Left colon (tissue), 2 donors: ENCODE data around the gene AVP. TPM values are rescaled to one million over a fixed set of nuclear protein-coding genes. Genes with fewer than 3 reads are reported as not detected.

Source experiments
- ATAC-seq: fragments of 200-7000 bp; cut with Tn5 transposase; one replicate; pipeline ENCODE4 v1.9.1; 2020; ENCODE audit warnings: mild to moderate bottlenecking, moderate library complexity
- DNase-seq, 2 donors: peaks; one replicate each; pipeline ENCODE4 v3.0.0-alpha.2; 2020
- intact Hi-C, 2 donors: fragments of 100-400 bp; cut with DNase I in 1 of 2; cut with micrococcal nuclease in 1 of 2; formaldehyde crosslinking; loops; one replicate each; pipeline versions ENCODE4 v1.11.2 to v1.14.0; 2022; cut with DNase I, micrococcal nuclease
- total RNA-seq, 2 donors: library from RNA; stranded (reverse); fragmentation: NEBNext Ultra II Directional; extraction: Animal tissue kit (Norgen Biotek cat#: 25700); gene quantifications; one replicate each; pipeline ENCODE4 v1.2.1, GENCODE V29; 2021
- donor health status: DM: no; HTN: no; CAD: no.
- donor health status: DM: yes; HTN: yes; CAD: no.

AVP gene
- total RNA-seq, 2 donors from 2014 or later: not detected

DNA sequence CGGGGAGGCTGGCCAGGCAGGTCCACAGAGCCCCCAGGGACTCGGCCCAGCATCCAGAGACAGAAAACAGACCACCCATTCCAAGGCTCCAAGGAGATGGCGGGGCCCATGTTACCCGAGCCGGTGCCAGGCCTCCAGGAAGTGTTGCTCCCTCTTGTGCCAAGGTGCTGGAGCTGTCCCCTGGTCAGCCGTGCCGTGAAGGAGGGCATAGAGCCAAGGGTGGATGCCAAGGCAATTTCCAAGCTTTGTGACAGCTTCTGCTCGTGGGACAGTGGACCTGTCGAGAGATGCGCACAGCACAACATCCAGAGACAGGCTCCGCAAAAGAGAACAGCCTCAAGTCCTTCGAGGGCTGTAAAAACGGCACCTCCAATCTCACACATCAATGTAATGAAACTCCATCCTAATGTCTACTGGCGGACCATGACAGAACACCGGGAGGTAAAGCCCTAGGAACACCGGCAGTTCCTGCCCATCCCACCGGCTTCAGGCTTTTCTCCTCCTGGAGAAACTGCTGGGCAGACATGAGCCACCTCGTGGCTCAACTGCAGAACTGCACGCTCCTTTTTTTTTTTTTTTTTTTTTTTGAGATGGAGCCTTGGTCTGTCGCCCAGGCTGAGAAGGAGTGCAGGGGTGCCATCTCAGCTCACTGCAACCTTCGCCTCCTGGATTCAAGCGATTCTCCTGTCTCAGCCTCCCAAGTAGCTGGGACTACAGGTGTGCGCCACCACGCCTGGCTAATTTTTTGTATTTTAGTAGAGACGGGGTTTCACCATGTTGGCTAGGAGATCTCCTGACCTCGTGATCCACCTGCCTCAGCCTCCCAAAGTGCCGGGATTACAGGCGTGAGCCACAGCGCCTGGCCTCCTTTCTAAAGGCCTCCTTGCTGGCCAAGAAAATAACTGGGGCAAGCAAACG lies 30.9 kb upstream of the AVP start:
- ATAC-seq (peak; percentile 73), DNase-seq (peak in 1 of 2 donors; percentile 17)
- intact Hi-C loops: loop anchor here in 1 of 2 donors (5.0 kb wide), 1 partner anchor 63 kb away; no protein-coding TSS in a partner anchor

DNA sequence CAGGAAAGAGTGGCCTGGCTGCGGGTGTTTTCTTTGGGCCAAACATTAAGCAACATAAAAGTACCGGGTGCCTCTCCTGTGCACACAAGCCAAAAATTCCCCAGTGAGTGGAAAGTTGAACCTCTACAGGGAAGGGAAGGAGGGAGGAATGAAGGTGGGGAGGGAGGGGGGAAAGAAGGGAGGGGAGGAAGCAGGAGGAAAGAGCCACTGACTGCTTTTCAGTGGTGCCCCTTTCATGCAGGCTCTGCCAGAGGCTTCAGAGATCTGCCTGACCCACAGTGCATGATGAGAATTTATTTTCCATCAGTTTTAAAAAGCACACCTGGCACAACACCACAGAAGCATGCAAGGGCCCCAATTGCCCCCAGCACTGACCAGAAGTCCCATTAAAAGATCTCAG lies 27.5 kb upstream of the AVP start:
- no peak for ATAC-seq
- intact Hi-C loops: no loop called here

DNA sequence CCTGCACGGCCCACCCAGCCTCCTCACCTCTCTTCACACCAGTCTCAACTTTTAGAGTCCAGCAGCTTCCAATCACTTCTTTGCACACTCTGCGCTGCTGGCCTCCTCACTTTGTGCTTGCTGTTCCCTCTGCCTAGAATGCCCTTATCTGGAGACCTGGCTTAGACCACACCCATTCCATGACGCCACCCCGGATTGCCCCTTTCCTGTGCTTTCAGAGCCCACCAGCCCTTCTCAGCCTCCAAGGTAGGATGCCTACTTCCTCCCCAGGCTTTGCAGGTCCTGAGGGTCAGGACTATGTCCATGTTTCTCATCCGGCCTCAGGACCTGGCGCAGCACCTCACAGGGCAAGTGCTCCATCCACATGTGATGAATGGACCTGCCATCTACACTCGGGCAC lies 27.0 kb upstream of the AVP start:
- ATAC-seq (no peak), DNase-seq (no peak)
- intact Hi-C loops: no loop called here

More for the DNA sequence above, 27.5 kb upstream of the AVP start:
- DNase-seq: no peak

DNA sequence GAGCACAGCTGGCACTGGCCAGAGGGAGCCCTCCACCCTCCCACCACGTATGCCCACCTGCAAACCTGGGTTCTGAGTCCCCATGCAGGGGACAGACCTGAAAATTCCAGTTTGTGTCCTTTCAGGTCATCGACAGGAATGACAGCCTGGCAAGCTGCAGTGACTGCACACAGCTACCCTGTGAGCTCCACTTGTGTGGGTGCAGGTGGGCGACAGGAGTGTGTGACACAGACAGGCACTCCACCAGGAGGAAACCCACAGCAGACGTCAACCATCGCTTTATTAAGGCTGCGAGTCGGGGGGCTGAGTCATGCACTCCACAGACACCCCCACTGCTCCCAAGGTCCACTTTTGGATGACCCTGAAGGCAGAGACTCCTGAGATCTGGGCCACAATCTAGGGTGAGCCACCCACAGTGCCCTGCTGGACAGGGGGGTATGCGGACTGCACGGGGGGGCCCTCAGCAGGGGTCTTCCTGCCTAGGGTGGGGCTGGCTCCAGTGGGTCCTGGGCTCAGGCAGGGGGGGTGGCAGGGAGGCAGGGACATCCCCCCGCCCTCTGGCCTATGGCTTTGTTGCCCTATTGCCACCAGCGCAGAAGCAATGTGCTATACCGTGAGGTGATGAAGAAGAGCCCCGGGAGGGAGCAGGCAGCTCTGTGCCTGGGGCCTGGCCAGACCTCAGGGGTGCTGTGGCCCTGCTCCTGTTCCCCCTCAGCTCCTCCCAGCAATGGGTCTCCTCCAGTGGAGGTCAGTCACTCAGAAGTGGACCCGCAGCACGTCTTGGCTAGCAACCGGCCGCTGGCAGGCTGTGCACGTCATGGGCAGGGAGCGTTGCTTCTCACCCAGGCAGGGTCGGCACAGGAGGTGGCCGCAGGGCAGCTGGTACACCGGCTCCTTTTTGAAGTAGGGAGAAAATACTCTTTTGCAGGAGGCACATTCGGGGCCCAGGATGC lies 25.1 kb upstream of the AVP start:
- DNase-seq: no peak
- intact Hi-C loops: no loop called here
- ATAC-seq: peak; percentile 7

DNA sequence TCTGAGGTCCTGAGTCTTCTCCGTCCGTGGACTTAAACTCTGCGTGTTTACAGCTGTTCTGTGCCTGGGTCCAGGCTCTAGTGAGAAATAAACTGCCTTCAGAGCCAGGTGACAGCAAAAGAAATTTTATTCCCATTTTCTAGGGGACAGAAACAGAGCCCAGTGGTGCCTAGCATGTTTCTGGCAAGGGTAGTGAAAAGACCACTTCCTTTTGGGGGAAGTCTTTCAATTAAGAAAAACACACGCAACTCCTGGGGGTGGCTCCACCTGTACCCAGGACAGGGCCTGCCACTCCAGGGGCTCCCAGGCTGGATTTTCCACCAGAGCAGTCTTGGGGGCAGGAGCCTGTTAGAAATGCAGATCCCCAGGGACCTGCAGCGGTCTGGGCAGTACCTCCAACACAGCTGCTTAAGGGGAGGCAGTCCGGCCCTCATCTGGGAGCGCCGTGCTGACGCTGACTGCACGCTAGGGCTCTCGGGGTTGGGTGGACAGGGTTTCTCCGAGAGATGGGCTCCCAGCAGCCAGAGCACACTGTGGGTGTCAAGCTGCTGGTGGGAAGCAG lies 23.0 kb upstream of the AVP start:
- intact Hi-C loops: no loop called here
- no peak for ATAC-seq
- DNase-seq: no peak

DNA sequence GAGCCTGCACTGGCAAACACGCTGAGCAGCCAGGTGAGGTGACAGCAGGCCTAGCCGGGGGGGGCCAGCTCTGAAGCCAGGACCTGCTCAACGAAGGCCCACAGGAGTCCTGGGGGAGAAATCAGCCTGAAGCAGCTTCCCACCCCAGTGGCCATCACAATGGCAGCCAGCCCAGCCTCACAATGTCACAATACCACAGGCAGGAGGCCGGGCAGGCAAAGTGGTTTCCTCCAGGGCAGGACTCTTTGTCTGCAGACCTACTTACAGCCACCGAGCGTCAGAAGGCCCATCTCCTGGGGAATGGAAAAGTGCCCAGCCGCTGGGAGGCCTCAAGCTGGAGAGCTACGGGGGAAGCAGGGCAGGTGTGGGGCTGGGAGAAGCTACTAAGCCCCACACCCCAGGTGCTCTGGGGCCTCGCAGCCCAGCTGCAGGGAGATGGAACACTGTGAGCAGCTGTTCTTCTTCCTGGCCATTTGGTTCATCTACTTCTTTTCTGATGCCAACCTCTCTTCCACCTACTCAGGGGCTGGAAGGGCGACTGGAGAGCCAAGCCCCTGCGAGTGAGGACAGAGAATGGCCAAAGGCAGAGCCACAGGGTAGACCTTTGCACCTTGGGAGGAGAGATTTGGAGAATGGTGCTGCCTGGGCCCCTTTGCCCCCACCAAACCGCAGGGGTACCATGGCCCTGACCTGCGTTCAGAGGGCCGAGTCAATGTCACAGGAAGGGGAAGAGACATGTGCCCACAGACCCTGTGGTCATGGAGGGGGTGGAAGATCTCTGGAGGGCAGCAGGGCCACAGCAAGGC lies 22.3 kb upstream of the AVP start:
- ATAC-seq: peak; percentile 8
- intact Hi-C loops: no loop called here

DNA sequence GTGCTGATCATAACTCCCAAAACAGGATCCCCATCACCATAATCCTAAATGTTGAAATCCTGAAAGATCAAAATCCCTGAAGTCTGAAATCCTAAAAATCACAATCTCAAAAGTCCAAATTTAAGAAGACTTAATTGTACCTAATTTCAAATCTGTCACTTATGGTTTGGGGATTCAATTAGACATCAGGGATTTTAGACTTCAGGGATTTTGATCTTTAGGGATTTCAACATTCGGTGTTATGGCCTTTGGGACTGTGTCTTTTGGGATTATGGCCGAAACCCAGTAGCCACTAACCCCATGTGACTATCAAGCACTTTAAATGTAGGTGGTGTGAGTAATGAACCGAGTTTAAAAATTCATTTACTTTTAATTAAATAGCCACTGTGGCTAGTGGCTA lies 21.7 kb upstream of the AVP start:
- ATAC-seq (no peak), DNase-seq (no peak)
- intact Hi-C loops: no loop called here

More for the DNA sequence above, 22.3 kb upstream of the AVP start:
- no peak for DNase-seq

DNA sequence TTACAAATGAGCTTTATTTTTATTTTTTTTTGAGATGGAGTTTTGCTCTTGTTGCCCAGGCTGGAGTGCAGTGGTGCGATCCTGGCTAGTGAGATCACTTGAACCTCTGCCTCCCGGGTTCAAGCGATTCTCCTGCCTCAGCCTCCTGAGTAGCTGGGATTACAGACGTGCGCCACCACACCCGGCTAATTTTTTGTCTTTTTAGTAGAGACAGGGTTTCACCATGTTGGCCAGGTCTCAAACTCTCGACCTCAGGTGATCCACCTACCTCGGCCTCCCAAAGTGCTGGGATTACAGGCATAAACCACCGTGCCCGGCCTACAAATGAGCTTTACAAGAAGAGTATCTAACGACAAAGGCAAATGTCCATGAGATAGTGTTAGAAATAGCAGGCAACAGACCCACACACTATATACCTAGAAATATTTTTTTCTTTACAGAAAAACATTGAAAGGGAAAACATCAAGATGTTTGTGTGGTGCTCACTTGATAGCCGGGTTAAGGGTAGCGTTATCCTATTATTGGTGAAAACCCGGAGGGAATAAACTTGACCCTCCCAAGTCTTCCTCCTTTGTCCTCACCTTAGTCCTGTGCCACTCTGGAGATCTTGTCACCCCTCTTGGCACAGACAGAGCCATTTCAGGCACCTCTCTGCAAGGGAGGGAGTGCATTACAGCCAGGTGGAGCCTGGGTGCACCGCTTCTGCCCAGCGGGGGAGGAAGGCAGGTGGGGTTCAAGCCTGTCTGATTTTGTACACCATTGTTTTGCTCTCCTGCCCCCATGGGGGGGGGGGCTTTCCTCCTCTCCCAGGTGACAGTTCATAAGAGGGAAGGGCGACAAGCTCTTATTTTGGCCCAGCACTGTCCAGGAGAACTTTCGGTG lies 21.0 kb upstream of the AVP start:
- intact Hi-C loops: no loop called here
- DNase-seq (no peak), ATAC-seq (no peak)

DNA sequence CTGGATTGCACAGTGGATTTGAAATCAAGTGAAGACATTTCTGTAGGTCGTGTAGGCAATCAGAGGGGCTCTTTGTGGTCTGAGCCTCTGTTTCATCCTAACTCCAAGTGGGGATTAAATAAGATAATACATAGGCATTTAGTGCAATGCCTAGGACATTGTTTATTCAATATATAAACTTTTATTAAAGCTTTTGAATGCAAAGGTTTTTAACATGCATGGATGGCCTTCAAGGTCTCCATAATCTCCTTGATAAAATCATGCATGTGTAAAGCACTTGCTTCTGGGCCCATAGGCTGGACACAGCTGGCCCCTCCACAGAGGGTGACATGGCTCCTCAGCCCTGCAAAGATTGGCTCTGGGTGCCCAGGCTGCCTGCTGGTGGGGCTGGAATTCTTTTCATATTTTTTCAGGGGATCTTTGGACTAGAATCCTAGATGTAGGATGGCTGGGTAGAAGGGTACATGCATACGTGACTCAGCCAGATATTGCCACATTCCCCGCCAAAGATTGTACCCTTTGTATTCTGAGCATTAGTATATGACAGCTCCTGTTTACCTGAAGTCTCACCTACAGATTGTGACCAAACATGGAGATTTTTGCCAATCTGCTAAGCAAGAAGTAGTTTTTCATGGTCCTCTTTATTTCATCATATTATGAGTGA lies 19.0 kb upstream of the AVP start:
- no peak for ATAC-seq

DNA sequence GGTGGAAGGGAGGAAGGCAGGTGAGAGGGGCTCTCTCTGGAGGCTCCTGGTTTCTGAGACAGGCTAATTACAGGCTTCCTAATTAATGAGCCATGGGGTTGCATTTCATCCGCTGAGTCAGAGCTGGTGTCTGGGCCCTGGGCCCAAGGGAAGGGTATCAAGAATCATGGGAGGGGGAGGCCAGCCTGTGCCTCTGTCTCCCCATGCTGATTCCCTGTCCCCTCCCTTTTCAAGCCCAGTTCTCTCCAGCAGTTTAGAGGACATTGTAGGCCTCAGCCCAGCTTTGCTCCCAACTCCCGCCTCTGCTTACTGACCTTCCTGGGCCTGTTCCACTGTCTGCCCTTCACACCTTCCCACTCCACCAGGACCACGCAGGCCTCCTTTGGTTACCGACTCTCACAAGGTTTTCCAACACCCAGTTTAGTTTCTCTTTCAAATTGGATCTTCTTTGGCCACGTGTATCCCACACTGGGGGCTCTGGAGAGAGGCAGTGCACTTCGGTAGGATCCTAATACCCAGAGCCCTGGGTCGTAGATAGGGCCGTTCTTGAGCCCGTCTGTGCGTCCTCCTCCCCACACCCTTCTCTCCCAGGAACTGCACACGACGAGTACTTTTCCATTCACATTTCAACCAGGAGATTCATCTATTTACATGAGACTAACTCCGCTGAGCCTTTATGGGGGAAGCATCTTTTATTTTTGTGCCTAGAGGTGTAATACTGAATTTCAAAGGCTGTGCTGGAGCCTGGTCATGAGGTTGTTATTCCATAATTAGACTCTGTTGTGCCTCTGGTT lies 18.2 kb upstream of the AVP start:
- intact Hi-C loops: no loop called here
- ATAC-seq: no peak
- no peak for DNase-seq

More for the DNA sequence above, 19.0 kb upstream of the AVP start:
- DNase-seq: no peak
- intact Hi-C loops: no loop called here

DNA sequence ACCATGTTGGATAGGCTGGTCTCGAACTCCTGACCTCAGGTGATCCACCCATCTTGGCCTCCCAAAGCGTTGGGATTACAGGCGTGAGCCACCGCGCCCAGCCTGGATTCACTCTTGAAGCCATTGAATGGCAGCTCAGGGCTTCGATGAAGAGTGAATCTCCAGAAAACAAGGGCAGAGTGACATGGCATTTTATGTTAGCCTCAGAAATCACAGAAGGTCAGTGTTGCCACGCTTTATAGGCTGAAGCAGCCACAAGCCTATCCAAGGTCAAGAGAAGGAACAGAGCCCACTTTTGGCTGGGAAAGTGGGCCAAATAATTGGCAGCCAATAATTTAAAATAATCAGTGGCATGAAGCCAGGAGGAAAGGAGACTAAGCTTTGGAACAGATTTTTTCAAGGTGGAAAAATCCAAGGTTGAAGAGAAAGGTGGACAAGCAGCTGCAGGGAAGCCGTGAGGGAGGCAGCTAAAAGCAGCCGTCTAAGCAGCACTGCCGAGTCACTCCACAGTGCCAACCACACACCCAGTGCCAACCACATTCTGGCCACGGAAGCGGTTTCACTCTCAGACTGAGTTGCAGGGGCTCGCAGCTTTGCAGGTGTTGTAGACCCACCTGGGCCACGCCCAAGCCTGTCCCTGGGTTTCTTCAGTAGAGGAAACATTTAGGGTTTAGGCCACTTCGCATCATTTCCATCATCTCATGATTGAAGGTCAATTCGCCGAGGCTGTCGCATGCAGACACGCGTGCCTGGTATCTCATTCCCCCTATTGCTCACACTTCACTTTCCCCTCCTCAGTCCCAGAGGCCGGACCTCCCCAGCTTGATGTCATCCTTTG lies 17.4 kb upstream of the AVP start:
- intact Hi-C loops: no loop called here
- ATAC-seq: no peak
- peak in 1 of 2 donors; percentile 17 for DNase-seq

DNA sequence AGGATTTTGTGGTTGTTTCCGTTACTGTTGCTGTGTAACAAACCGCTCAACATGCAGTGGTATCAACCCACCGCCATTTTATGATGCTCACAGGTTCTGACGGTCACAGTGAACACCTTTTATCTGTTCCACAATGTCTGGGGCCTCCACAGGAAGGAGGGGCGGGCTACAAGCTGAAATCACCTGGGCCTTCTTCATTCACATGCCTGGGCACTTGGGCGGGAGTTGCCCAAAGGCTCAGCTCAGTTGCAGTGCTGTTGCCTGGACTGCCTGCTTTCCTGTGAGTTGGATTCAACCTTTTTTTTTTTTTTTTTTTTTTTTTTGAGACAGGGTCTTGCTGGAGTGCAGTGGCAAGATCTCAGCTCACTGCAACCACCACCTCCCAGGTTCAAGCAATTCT lies 16.7 kb upstream of the AVP start:
- ATAC-seq: no peak
- intact Hi-C loops: no loop called here
- no peak for DNase-seq

DNA sequence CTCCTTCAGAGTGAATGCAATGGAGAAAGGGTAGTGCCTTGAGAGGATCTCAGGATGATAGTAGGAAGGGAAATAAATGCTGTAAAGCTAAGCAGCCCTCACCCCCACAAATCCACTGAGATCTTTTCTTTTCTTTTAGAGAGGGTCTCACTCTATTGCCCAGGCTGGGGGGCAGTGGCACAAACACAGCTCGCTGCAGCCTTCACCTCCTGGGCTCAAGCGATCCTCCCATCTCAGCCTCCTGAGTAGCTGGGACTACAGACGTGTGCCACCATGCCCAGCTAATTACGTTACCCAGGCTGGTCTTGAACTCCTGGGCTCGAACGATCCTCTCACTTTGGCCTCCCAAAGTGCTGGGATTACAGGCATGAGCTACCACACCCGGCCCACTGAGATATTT lies 16.0 kb upstream of the AVP start:
- ATAC-seq: no peak
- intact Hi-C loops: no loop called here
- DNase-seq: no peak

DNA sequence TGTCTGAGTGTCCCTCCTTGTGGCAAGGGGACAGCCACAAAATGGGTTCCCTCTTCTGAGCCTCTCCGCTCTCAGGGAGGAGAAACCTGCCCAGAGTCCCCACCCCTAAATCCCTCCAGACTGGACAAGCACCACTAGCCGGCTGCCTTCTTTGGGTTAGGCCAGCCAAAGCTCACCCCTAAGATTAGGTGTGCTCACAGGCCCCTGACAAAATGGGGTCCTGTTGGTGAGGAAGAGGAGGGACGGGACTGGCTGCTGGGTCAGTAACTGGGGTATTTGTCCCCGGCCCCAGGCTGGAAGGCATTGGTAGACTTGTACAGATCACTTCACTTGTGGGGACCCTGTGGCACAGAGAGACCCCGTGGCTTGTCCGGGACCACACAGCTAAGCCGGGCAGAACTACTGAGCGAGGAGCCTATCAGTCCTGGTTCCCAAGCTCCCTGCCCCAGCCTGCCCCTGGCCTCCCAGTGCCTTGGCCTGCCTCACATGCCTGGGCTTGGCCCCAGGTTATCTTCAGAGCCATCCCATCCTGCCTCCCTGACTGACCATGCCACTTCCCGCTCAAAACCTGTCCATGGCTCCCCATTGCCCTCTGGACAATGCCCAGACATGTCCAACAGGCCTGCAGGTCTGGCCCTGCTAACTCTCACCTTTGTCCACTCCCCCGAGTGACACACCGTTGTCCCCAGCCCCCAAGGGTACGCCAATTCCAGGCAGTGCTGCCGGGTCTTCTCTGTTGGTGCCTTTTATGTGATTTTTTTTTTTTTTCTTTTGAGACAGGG lies 10.5 kb upstream of the AVP start:
- intact Hi-C loops: no loop called here
- no peak for ATAC-seq

DNA sequence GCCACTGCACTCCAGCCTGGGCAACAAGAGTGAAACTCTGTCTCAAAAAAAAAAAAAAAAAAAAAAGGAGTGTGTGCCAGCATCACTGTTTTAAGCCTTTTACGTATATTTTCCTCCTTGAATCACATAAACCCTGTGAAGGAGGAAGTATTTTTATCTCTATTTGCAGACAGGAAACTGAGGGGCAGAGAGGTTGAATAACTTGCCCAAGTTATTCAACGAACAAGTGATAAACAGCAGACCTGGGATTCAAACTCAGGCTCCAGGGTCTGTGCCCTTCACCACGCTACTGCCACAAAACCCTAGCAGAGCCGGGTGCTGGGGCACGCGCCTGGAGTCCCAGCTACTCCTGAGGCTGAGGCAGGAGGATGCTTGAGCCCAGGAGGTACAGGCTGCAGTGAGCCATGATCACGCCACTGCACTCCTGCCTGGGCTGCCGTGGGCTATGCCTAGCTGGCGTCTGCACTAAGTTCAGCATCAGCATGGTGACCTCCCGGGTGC lies 9.4 kb upstream of the AVP start:
- DNase-seq (no peak), ATAC-seq (no peak)
- intact Hi-C loops: no loop called here

More for the DNA sequence above, 10.5 kb upstream of the AVP start:
- DNase-seq: no peak
